Measurements from ENCODE around the gene AJUBA.

The AJUBA gene

DNA sequence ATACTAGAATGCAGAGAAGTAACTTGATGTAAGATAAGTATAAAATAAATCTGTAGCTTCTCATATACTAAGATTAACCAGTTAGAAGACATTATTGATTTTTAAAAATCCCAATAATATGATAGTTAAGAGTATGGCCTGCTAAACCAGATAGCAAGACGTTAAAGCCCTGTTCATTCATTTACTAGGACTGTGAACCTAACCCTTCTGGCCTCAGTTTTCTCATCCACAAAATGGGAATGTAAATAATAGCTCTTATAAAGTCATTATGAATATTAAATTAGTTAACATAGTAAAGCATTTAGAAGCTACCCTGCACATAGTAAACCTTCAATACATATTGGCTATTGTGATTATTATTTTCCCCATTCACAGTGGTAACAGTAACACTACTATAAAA, 47.2 kb downstream of the AJUBA start:
- no peak for DNase-seq

DNA sequence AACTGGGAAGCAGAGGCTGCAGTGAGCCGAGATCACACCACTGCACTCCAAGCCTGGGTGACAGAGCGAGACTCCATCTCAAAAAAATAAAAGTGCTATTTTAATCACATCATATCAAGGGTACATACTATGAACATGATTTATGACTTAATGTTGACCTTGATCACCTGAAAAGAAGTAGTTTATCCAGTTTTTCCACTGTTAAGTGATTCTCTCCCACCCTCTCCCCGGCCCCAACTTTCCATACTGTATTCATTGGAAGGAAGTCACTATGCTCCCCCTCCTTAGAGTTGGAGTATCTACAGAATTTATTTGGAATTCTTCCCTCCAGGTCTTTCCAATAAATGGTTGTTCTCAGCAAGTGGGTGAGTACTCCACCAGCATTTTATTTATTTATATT, 50.2 kb downstream of the AJUBA start:
- DNase-seq: no peak

DNA sequence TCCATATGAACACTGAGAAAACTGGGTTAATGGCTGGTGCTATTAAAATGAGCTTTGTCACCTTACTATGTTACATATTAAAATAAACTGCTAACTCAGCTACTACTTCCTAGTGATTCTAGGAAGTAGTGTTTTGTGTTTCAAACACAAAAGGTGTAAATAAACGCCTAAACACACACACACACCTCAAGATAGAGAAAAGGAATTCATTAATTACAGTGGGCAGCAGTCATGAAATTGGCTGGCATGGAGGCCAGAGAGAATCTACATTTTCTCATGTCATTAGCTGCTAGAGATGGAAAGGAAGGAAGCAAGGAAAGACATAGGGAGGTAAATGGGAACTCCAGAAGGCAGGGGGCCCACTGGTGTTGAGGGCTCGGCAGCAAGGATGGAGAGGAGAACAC, 52.4 kb downstream of the AJUBA start:
- no peak for DNase-seq

DNA sequence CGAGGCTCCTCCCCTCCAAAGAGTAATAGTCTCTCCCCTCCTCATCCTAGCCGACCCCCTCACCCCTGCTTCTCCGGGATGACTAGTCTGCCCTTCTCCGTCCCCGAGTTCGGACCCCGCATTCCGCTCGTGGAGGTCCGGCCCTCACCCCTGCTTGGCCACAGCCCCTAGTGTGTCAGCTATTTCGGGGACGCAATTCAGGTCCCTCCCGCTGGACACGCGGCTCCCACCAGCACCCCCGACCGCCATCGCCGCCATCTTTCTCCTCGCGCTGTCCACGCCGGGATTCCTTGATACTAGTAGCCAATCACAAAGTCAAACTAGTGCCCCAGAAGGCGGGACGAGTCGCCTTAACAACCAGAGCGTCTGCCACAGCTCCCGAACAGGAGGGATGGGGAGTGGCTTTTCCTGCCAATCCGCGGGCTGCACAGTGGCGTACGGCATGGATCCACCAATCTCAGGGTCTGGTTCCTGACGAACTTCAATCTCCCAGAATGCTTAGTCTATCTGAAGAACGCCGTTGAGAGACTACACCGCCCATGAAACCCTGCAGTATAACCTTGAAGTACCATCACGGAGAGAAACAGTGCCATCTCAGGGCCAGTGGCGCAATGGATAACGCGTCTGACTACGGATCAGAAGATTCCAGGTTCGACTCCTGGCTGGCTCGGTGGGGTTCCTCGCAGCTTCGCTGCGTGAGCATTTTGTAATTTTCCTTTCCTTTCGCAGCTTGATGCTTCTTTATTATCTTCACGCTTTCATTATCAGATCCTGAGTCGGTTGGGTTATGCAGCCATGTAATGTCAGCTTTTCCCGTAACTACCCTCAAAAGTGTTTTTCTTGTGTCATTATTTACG, 53.0 kb downstream of the AJUBA start, which contains the start of gene PRMT5:
PRMT5 (minus strand) TSS at position 273 of the 857 bp plus-strand sequence; CDS start at position 258, 15 bp downstream.
- DNase-seq: peak; percentile 88 to 97 (median 92)

DNA sequence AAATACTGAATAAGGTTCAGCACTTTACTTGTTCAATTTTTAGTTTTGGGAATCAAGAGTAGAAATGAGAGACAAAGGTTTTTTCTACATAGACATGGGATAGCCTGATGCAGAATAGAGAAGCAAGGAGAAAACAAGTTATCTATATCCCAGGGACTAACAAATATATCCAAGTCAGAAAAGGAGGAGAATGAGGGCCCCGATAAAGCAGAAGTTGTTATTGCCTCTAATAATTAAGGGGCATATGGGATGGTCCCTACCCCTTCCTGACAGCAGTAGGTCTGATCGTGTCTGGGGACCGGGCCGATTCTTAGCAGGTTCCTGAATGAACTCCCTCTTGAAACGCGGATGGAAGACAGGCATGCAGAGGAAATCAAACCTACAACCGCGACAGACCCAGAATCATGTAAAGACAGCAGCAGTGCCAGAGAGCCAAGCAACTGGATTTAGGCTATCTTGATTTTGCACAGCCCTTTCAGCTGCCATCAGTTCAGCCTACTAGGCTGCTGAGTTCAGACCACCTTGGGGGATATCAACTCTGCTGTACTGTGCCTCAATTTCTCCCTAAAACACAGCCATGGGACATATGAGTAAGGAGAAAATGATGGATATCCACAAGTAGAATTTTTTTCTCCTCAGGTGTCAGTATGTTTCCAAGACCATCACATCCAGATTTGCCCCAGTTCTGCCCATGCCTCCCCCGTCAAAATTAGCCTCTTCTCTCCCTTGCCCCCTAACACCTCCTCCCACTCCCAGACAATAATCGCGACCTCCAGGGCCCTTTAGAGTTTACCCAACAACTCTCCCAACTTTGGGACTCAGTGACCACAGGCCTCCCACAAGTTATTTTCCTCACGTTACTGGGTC, 53.9 kb downstream of the AJUBA start:
- no peak for DNase-seq

DNA sequence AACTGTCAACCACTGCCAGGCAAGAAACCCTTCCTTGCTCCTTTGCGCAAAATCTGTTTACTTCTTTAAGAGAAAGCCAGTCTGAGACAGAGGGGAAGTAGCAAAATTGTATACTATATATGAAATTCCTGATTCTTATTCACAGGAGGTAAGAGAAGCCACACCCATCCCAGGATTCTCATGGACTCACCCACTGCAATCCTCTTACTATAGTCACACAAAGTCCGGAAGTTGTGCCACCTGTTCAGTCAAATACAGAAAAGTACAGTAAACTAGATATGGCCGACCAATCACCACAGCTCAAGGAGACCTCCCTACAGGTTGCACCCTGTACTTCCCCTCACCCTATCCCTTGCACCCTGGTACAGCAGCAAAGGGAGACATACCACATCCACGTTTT, 56.0 kb downstream of the AJUBA start:
- no peak for DNase-seq

DNA sequence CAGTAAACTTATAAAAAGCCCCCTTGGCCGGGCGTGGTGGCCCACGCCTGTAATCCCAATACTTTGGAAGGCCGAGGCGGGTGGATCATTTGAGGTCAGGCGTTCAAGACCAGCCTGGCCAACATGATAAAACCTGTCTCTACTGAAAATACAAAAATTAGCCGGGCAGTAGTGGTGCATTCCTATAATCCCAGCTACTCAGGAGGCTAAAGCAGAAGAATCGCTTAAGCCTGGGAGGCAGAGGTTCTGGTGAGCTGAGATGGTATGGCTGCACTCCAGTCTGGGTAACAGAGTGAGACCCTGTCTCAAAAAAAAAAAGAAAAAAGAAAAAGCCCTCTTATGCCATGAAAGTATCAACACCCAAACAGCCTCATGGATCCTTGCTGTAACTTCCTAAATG, 56.8 kb downstream of the AJUBA start:
- DNase-seq: no peak

DNA sequence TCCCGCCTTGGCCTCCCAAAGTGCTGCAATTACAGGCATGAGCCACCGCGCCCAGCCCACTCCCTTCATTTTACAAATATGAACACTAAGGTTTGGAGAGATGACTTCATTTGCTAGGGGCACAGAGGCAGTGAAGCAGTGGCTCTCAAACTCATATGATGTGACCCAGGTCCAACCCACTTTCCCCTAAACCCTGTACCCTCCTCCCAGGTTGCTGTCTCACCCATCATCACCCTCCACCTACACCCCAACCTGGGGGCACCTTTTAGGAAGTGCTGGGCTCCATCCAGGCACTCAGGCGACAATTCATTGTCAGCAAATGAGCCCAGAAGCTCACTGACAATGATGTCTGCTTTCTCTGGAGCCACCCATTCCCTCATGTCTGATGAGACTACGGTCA, 58.6 kb downstream of the AJUBA start:
- DNase-seq: no peak

DNA sequence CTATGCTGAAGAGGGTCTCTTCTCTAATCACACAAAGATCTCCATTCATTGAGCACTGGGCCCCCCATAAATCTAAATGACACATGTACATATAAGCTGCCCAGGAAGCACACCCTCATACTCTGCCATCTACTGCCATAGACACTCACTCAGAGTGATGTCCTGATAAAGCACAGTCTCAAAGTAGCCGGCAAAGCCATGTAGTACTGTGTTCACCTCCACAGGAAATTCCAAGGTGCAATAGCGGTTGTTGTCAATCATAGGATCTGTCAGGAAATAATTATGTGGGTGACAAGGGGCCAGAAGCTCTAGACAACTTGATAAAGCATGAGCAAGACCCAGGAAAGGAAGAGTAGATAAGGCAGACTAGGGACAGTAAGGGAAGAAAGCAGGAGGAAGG, 60.1 kb downstream of the AJUBA start:
- DNase-seq: no peak

Measured in activated naive CD4-positive, alpha-beta T cell (primary cell).